Measurements from ENCODE around the gene PCBP2. TPM values are rescaled to one million over a fixed set of nuclear protein-coding genes. Genes with fewer than 3 reads are reported as not detected.

The PCBP2 gene
- total RNA-seq, 6 experiments from 2014 or later, result 254 to 463 (median 347) TPM

- no peaks in the 10 kb centered on the region for H3K27me3 ChIP-seq
- no peaks in the 10 kb centered on the region for H3K9me3 ChIP-seq
- TF ChIP-seq CTCF (IDR thresholded peaks at IDR 0.05) (no peak), POLR2A (IDR thresholded peaks at IDR 0.05) (no peak)
- no peaks in the 10 kb centered on the region for H3K4me1 ChIP-seq
- DNase-seq (no peak), ATAC-seq (peak in 1 of 4 donors; percentile 9)
- 87% methylated on average over 3 of the region's 10 CpGs for WGBS (ENCODE audit: insufficient coverage, low coverage, low lambda C conversion rate, missing lambda C conversion rate)
- no peak overlapping the region for H3K27ac ChIP-seq
- peaks cover 0 to 23% (median 5%) of the 10 kb centered on the region in 4 donors for H3K36me3 ChIP-seq
- intact Hi-C loops (cut with DNase I), result loop anchor here in 1 of 2 donors (5.0 kb wide), 1 partner anchor 34 kb away; the partner anchor contains the start of gene PCBP2
- no peak overlapping the region for H3K4me3 ChIP-seq
These were observed 34.2 kb downstream of the PCBP2 start for GRCh38 chr12:53485955-53486735.

- peaks cover 0 to 15% (median 0%) of the 10 kb centered on the region in 4 donors for H3K36me3 ChIP-seq
- H3K27me3 ChIP-seq, result no peaks in the 10 kb centered on the region
- intact Hi-C loops (cut with DNase I), result loop anchor here in 1 of 2 donors (5.0 kb wide), 1 partner anchor 35 kb away; the partner anchor contains the start of gene PCBP2
- no peaks in the 10 kb centered on the region for H3K9me3 ChIP-seq
- ATAC-seq (peak in 2 of 4 donors; percentile 2 to 4), DNase-seq (no peak)
- TF ChIP-seq CTCF (IDR thresholded peaks at IDR 0.05) (no peak), POLR2A (IDR thresholded peaks at IDR 0.05) (no peak)
- WGBS (ENCODE audit: insufficient coverage, low coverage, low lambda C conversion rate, missing lambda C conversion rate), result 64% methylated on average over 1 of the region's 17 CpGs
- H3K27ac ChIP-seq, result no peak overlapping the region
- no peak overlapping the region for H3K4me3 ChIP-seq
- H3K4me1 ChIP-seq, result no peaks in the 10 kb centered on the region
These were observed 35.0 kb downstream of the PCBP2 start for GRCh38 chr12:53486736-53487487.

- no peak overlapping the region for H3K27ac ChIP-seq
- H3K36me3 ChIP-seq, result peaks cover 0 to 8% (median 0%) of the 10 kb centered on the region in 4 donors
- WGBS (ENCODE audit: insufficient coverage, low coverage, low lambda C conversion rate, missing lambda C conversion rate), result no CpG with 5 or more reads among the region's 5 CpGs
- DNase-seq (peak in 1 of 3 donors; percentile 15), ATAC-seq (no peak)
- no peak overlapping the region for H3K4me3 ChIP-seq
- no peak for TF ChIP-seq CTCF (IDR thresholded peaks at IDR 0.05)
- no peak for TF ChIP-seq POLR2A (IDR thresholded peaks at IDR 0.05)
- no peaks in the 10 kb centered on the region for H3K27me3 ChIP-seq
- no peaks in the 10 kb centered on the region for H3K9me3 ChIP-seq
- H3K4me1 ChIP-seq, result peaks cover 0 to 10% (median 0%) of the 10 kb centered on the region in 4 donors
- intact Hi-C loops (cut with DNase I), result loop anchor here in 1 of 2 donors (5.0 kb wide), 1 partner anchor 37 kb away; the partner anchor contains the start of gene PCBP2
These were observed 37.5 kb downstream of the PCBP2 start for GRCh38 chr12:53489242-53489864.

- 55% methylated on average over 8 of the region's 20 CpGs for WGBS (ENCODE audit: insufficient coverage, low coverage, low lambda C conversion rate, missing lambda C conversion rate)
- intact Hi-C loops (cut with DNase I), result no loop called here
- ATAC-seq (no peak), DNase-seq (peak in 1 of 3 donors; percentile 45)
- Histone ChIP-seq H3K4me3 (peak overlapping the region; percentile 33 to 63 (median 48)), H3K36me3 (no peaks in the 10 kb centered on the region), H3K27me3 (no peaks in the 10 kb centered on the region), H3K27ac (peak overlapping the region in 1 of 3 donors; percentile 37), H3K9me3 (no peaks in the 10 kb centered on the region), H3K4me1 (peaks cover 0 to 10% (median 0%) of the 10 kb centered on the region in 4 donors)
- TF ChIP-seq POLR2A (IDR thresholded peaks at IDR 0.05) (no peak), CTCF (IDR thresholded peaks at IDR 0.05) (no peak)
These were observed 40.3 kb downstream of the PCBP2 start for GRCh38 chr12:53492188-53492587.

All from right lobe of liver (tissue), 6 donors.